HG02763 (cell line): ENCODE data around the gene CLASP2.

ENCODE experiments used
- ATAC-seq: cut with Tn5 transposase; IDR thresholded peaks from one replicate; pipeline ENCODE4 v1.9.1; 2021; ENCODE audit warnings: mild to moderate bottlenecking, moderate library complexity; ENCODE audit not compliant: unreplicated experiment

Gene CLASP2

DNA sequence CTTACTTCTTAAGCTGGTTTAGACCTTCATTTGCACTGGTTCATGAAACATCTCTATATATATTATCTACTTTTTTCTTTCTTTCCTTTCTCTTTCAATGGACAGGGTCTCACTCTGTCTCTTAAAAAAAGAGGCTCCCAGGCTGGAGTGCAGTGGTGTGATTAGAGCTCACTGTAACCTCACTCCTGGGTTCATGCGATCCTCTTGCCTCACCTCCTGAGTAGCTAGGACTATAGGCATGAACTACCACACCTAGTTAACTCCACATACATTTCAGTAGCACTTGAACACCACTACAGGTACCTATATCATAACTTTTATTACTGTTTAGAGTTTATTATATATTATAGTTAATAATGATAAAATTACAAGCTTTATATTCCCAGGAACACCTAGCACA, 160.8 kb downstream of the CLASP2 start:
- no peak for ATAC-seq

DNA sequence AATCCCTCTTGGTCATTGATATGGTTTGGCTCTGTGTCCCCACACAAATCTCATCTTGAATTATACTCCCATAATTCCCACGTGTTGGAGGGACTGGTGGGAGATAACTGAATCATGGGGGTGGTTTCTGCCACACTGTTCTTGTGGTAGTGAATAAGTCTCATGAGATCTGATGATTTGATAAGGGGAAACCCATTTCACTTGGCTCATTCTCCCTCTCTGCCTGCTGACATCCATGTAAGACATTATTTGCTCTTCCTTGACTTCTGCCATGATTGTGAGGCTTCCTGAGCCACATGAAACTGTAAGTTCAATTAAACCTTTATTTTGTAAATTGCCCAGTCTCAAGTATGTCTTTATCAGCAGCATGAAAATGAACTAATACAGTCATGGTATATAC, 171.0 kb downstream of the CLASP2 start:
- ATAC-seq: no peak

DNA sequence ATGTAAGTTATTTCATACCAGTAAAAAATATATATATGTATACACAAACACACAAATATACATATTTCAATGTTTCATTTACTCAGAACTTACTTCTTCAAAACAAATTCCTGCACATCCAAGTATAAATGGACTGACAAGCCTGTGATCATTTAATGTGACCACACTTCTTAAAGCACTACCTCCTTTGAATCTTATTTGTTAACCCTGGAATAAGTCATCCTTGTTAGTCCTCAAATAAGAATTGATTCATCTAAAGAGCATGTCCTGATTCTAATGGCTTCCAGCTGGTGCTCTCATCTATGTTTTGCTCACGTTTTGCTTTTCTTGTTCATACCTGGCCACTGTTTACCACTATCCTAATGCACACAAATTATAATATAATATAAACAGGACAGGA, 173.9 kb downstream of the CLASP2 start:
- no peak for ATAC-seq

DNA sequence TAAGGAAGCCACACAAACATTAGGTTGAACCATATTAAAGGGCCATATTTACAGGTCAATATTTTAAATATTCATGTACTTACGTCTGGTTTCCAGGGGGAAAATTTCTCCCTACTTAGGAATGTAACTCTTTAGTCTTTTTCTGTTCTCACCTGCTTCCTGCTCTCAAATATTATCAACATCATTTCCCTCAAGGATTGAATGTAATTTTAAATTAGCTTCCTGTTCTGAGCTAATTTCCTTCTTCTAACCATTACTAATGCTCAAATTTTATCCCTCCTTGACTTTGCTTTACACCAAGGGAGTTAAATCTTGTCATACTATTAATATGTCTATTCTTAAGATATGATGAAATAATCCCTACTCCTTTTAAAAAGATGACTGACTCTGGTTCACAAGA, 174.5 kb downstream of the CLASP2 start:
- no peak for ATAC-seq

DNA sequence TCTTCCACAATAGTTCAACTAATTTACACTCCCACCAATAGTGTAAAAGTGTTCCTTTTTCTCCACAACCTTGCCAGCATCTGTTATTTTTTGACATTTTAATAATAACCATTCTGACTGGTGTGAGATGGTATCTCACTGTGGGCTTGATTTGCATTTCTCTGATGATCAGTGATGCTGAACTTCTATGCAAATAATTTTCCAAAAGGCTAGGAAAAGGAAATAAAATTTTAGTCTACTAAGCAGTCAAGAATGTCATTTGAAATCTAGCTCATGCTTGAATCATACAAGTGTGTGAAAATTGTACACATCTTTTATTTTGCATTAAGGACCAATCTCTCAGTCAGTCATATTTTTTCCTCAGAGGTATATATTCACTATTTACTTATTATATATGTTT, 176.1 kb downstream of the CLASP2 start:
- no peak for ATAC-seq

DNA sequence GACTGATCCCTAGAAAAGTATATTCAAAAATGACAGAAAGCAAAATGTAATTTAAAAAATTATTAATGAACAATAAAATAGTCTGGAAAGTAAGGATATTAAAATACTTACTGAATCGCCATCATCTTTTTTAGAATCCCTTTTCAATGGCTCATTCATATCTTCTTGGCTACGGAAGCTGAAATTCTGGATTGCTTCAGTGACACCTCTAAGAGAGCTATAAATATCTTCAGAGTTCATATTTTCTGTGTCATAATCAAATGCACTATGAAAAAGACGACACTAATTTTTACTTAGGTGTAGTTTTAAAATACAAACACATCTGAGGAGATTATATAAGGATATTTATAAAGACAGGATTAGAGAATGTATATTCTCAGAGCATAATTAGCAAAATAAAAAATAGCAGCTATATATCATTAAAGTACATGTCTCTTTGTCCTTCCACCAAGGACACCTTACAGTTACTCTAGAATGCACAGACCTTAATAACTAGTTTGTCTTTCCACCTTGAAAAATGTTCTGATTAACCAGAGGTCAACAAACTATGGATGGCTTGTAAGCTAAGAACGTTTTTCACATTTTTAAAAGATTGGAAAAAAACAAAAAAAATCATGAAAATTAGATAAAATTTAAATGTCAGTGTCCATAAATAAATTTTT, 179.2 kb downstream of the CLASP2 start:
- no peak for ATAC-seq

DNA sequence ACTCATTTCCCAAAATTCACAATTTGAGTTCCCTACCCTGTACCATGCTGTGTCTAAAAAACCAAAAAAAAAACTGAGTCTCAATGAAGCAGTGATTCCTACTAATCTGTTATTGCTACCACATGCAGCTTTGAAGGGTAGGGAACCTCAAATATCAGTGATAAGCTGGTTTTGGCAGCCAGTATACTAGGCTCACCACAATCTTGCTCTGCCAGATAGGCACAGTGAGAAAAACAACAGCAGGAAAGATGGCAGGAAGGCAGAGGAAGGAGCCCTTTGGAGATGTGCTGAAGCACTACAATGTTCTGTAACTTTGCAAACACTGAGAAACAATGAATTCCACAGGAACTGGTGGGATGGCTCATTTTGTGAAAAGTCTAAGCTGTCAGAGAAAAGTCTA, 180.9 kb downstream of the CLASP2 start:
- no peak for ATAC-seq

DNA sequence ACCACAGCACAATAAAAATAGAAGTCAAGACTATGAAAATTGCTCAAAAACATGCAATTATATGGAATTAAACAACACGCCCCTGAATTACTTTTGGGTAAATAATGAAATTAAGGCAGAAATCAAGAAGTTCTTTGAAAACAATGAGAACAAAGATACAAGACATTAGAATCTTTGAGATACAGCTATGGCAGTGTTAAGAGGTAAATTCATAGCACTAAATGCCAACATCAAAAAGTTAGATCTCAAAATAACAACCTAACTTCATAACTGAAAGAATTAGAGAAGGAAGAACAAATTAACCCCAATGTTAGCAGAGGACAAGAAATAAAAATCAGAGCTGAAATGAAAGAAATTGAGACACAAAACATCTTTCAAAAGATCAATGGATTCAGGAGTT, 191.3 kb downstream of the CLASP2 start:
- ATAC-seq: no peak

DNA sequence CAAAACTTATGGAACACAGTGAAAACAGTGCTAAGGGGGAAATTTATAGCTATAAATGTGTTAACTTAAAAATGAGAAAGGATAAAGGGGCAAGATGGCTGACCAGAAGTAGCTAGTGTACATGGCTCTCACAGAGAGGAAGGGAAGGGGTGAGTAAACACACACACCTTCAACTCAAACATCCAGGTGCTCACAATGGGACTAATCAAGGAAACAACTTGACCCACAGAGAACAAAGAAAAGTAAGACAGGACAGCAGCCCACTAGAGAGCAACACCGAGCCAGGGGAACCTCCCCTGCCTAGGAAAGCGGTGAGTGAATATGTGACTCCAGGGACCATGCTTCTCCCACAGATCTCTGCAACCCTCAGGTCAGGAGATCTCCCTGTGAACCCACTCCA, 192.8 kb downstream of the CLASP2 start:
- no peak for ATAC-seq

DNA sequence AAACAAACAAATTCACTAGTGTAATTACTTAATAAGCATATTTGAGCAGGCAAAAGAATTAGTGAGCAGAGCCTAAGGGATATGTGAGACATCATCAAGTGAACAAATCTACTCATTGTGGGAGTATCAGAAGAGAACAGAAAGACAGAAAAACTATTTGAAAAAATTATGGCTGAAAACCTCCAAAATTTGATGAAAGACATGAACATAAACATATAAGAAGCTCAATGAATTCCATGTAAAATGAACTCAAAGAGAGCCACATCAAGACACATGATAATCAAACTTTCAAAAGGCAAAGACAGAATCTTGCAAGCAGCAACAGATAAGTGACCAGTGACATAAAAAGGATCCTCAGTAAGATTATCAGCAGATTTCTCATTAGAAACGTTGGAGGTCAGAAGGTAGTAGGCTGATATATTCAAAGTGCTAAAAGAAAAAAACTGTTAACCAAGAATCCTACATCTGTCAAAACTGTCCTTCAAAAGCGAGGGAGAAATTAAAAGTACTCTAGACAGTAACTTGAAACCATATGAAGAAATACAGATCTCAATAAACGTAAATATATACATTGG, 194.9 kb downstream of the CLASP2 start:
- ATAC-seq: no peak

DNA sequence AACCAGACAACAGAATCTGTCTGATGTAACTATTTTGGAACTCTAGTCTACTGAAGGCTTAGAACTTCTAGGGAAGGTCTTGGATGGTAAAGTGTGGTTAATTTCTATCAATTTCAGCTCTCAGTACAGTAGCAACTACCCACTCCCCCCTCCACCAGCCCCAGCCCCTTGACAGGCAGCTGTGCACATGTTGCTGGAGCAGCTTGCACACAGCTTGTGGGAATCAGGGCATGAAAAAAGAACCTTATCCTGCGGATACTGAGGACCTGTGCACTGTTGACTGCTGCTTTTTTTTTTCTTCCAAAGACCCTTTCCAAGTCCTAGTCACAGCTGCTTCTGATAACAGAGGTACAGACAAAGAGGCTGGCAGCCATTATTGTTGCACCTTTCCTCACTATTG, 196.3 kb downstream of the CLASP2 start:
- ATAC-seq: no peak

DNA sequence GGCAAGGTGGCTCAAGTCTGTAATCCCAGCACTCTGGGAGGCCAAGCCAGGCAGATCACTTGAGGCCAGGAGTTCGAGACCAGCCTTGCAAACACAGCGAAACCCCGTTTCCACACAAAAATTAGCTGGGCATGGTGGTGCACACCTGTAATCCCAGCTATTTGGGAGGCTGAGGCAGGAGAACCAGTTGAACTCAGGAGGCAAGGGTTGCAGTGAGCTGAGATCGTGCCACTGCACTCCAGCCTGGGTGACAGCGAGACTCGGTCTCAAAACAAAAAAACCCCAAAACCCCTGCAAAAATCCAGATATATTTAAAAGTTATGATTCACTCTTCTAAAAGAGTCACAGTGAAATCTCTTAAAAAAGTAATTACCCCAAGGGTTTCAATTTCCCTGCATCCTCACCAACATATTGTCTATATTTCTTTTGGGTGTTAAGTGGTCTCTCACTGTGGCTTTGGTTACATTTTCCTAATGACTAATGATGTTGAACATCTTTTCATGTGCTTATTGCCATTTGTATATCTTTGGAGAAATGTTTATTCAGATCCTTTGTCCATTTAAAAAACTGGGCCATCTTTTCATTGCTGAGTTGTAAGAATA, 204.7 kb downstream of the CLASP2 start:
- ATAC-seq: no peak

DNA sequence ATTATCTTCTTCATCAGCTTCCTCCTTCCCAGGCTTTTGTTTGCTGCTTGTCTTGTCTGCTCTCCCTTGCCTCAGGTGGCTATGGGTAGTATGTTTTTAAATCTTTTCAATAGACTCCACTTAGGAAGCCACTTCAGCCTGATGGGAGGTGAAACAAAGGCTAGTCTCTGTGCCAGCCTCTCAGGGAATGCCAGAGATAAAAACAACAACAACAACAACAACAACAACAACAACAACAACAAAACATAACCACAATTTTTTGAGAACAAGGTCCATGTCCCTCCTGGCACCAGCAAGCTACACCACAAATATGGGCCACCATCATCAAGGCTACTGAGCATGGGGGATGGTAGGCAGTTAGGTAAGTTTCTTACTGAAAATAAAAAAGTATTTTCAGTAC, 213.0 kb downstream of the CLASP2 start:
- ATAC-seq: no peak

DNA sequence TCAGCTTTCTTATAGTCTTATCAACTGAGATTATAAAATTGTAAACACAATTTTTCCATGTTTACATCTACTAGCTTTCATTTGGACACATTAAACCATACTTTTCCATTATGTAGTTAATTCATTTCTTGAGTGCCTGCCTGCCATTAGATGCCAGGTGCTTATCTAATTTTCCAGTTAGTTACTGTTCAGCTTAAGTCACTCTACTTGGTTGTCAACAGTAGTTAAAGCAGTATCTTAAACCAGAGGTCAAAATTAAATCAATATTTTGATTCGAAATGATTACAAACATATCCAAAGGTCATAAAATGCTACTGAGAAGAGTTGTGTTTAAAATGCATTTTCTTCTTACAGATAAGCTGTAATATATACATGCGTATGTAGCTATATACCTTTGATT, 221.6 kb downstream of the CLASP2 start:
- ATAC-seq: no peak

DNA sequence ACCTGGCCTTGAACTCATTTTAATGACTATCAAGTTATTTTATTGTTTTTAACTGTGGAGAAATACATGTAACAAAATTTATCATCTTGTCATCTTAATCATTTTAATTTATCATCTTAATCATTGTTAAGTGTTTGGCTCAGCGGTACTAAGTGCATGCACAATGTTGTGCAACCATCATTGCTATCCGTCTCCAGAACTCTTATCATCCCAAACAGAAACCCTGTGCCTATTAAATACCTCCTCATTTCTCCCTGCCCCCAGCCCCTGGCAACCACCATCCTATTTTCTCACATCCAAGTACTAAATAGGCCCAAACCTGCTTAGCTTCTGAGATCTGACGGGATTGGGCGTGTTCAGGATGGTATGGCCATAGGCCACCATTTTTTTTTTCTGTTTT, 226.3 kb downstream of the CLASP2 start:
- ATAC-seq: no peak

DNA sequence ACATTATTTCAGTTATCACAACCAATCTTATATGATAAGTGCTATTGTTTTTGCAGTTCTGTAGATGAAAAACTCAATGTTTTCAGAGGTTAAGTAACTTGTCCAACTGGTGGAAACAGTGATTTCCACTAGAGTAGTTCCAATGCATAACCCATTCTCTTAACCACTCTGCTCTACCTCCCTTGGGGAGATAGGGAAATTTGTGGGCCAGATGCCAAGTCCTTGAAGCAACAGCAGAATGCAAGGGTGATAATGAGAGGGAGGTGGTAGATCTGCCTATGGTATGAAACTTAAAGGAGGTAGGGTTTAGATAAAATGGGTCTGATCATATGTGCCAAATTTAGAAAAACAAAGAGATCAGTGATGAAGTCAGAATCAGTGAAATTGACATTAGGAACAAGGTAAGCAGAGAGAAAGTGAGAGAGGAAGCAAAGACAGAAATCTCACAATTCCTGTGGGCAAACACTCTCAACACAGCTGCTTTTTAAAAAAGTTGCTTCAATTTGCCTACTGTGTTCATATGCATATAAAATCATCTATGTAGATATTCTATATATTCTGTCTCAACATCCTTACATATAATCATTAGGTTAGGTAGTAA, 227.3 kb downstream of the CLASP2 start:
- ATAC-seq: no peak

DNA sequence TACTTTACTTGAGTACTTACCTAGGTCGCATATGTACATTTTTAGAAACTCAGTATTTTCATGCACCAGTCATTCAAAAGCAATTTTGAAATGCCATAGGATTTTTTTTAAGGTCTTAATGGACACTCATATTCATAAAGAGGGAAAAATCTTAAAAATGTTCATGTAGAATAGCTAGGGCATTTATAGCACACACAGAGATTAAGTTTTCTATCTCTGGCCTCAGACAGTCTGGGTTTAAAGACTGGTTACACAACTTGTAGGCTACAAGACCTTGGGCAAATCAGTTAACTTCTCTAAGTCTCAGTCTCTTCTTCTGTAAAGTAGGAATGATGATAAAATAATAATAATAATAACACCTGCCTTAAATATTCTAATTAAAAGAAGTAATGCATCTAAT, 229.4 kb downstream of the CLASP2 start:
- ATAC-seq: no peak

DNA sequence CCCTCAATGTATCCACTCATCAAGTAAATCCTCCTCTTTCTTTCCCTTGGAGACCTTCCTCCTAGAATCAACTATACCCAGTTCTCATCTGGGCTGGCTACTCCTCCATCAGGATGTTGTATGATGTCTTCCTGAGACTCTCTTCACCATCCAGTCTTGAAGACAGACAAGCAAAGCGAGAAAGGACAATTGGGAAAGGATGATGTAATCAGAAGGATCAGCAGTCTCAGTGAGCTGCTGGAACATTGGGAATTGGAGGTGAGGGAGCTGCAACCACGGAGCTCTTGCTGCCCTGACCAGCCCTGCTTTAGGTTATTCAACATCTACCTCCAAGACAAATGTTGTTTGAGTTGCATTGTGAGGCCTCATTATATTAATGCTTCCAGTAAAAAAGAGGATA, 229.8 kb downstream of the CLASP2 start:
- no peak for ATAC-seq

DNA sequence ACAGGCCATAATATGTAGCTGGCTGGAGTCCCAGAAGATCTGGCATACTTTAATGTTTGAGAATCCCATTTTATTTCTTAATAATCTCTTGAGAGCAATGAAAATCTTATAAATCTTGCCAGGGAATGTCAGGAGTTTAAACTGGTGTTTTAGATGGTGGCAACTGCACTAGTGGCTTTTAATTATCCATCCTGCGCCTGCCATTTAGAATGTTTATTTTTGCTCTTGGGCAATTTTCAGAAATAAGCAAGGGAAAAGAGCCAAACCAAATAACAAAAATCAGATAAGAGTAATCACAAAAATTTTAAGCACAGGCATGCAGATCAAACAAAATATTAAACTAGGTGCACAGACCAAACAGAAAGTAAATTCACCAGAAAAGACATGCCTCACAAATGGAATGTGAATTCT, 235.9 kb downstream of the CLASP2 start:
- ATAC-seq: no peak

DNA sequence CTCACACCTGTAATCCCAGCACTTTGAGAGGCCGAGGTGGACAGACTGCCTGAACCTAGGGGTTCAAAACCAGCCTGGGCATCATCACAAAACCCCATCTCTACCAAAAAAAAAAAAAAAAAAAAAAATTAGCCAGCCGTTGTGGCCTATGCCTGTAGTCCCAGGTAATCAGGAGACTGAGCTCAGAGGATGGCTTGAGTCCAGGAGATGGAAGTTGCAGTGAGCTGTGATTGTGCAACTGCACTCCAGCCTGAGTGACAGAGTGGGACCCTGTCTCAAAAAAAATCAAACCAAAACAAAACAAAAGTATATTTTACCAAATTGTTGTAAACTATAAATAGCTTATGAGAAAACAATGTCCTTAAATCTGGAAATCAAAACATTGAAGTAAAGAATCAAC, 243.2 kb downstream of the CLASP2 start:
- no peak for ATAC-seq

DNA sequence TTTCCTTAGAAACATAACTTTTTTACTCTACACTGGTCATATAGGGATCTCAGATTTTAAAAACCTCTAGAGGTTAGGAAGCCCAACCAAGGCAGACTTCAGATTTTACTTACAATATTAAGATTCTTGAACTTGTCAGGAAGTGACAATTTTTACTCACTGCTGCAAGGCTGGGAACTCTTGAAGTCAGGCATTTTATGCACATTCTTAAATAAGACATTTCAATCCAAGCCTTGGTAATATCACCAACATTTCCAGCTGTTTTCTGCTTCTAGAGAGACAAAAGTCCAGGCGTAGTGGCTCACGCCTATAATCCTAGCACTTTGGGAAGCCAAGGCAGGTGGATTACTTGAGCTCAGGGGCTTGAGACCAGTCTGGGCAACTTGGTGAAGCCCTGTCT, 244.2 kb downstream of the CLASP2 start:
- no peak for ATAC-seq

DNA sequence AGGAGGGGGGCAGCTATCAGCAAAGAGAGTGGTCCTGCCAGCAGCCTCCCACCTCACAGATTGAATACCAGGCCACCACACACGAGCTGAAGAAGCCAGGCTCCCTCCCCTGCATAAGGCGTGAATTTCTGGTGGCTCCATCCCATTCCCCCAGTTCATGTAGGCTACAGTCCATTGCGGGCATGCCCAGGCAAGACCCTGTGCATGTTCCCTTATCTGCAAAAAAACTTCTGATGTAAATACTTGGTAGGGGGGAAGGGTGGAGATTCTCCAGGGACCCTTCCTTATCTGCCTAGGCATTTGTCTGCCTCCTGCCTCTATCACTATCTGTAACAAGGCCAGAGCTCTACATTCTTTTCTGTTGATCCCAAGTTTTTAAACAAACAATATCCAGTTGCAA, 250.3 kb downstream of the CLASP2 start:
- no peak for ATAC-seq
